Peyer's patch (tissue), 4 donors: ENCODE data around the gene CSGALNACT2.

Experiments
- CTCF ChIP-seq, 6 experiments: fragments of 450-650 bp in 4 of 6; fragments of 200-600 bp in 2 of 6; sonication (generic) in 1 of 6; IDR thresholded peaks; one replicate each; pipeline ENCODE4 v1.5.1; 2017 to 2019; ENCODE audit warnings: antibody characterized with exemption in 6 of 6, mild to moderate bottlenecking in 3 of 6, moderate library complexity in 1 of 6
- POLR2A ChIP-seq, 2 donors: fragments of 450-650 bp; IDR thresholded peaks; one replicate each; pipeline ENCODE4 v1.5.1; 2017; ENCODE audit warnings: antibody characterized with exemption in 2 of 2, mild to moderate bottlenecking in 2 of 2, moderate library complexity in 2 of 2

DNA sequence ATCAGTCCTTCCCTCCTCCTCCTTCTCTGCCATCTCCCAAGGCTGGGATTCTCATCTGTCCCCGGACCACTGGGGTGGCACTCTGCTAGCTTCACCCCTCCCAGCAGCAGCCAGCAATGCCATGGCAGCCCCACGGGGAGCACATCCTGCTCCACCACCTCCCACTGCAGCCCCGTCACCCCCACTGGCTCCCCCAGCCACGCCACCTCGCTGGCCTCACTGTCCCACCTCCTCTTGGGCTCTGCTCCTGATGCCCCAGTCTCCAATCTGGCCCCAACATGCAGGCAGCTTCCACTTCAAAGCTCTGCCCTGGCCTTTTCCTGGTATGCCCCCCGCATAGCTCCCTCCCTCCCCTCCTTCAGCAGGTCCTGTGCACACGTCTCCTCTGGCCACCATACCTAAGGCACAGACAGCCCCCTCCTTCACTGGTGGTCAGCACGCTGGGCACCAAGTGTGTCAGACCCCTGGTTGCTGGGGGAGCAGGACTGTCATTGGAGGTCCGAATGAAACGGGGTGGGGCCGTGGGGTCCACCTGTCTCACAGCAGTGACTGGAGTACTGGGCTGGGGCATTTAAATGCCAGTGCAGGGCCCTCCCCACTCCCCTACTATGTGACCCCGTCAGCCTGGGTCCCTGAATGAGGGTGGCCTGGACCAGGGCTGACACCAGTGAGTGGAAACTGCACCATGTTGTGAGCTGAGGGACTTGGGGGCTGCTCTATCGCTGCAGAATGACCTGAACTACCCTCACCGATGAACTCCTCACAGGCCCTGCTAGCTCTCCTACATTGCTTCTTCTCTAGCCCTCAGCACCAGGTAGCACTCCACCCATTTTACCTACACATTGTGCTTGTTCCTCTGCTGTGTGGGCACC, 89.9 kb downstream of the CSGALNACT2 start:
- TF ChIP-seq CTCF (IDR thresholded peaks at IDR 0.05) (no peak), POLR2A (IDR thresholded peaks at IDR 0.05) (no peak)
